SW480 (cell line): ENCODE measurements around the gene ASIP.

Source experiments
- DNase-seq: peaks from one replicate; pipeline ENCODE4 v3.0.0-alpha.2; 2016; ENCODE audit warnings: low spot score

ASIP gene

DNA sequence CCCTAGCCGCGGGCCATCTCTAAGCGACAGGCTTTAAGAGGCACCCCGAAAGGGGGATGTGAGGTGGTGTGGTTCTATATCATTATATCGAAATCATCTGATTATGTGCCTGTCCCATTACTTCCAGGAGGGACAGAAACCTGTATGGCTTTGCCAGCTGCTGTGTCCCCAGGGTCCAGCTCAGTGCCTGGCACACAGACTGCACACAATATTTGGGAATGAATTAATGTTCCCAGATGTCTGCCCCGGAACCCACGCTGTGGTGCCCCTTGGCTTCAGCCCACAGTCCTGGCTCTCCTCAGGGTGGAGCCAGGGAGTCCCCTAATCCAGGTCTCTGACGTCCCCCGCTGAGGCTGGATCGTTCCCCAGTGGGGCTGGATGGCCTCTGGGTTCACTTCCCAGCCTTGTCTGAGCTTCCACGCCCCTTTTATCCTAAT is 70.8 kb downstream of the ASIP start:
- DNase-seq, result no peak

GRCh38 chr20:34312544-34313217 is 71.5 kb downstream of the ASIP start:
- DNase-seq, result peak; percentile 94

DNA sequence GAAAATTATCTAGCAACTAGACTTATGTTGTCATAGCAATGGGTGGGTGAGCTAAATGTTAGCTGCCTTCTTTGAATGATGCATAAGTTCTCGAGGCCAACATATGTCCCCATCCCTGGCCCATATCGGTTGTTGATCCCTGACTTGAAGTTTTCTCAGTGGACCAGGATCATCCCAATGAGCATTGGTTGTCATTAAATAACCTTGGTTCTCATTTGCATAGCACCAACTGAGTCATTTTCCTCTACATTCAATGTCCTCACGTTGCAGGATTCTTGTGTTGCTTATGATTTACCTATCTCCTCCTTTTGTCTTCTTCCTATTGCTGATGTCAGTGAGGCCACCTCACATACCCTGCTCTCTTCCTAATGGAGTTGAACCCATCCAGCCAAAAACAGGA is 74.0 kb downstream of the ASIP start:
- DNase-seq, result no peak

- DNase-seq, result peak; percentile 76
Observed at GRCh38 chr20:34316196-34316814, 75.1 kb downstream of the ASIP start.
